ENCODE measurements around the gene ZBTB20.
A peak's percentile ranks its signal among the peaks of the same experiment; 100 is the strongest.

Gene ZBTB20

GRCh38 chr3:114406922-114407321, 740.2 kb downstream of the ZBTB20 start:
- H3K9ac ChIP-seq (ENCODE audit: low read length in 5 of 5): no peak overlapping the region
- H3K9me3 ChIP-seq (ENCODE audit: control insufficient read depth in 5 of 5, low read length in 5 of 5): no peaks in the 10 kb centered on the region
- peaks cover 2 to 29% (median 25%) of the 10 kb centered on the region in 5 donors for H3K4me1 ChIP-seq (ENCODE audit: control insufficient read depth in 5 of 5, insufficient read depth in 5 of 5, low read length in 5 of 5)
- no peaks in the 10 kb centered on the region for H3K36me3 ChIP-seq (ENCODE audit: control insufficient read depth in 5 of 5, insufficient read depth in 5 of 5, low read length in 5 of 5)
- no peaks in the 10 kb centered on the region for H3K27me3 ChIP-seq (ENCODE audit: control insufficient read depth in 5 of 5, insufficient read depth in 4 of 5, low read length in 5 of 5)
- no peak overlapping the region for H3K4me3 ChIP-seq (ENCODE audit: low read depth in 1 of 5, low read length in 5 of 5)
- no peak overlapping the region for H3K27ac ChIP-seq (ENCODE audit: low read depth, low read length)

- H3K4me1 ChIP-seq (ENCODE audit: control insufficient read depth in 5 of 5, insufficient read depth in 5 of 5, low read length in 5 of 5): peaks cover 2 to 23% (median 19%) of the 10 kb centered on the region in 5 donors
- no peaks in the 10 kb centered on the region for H3K9me3 ChIP-seq (ENCODE audit: control insufficient read depth in 5 of 5, low read length in 5 of 5)
- H3K27ac ChIP-seq (ENCODE audit: low read depth, low read length): no peak overlapping the region
- no peak overlapping the region for H3K9ac ChIP-seq (ENCODE audit: low read length in 5 of 5)
- no peaks in the 10 kb centered on the region for H3K27me3 ChIP-seq (ENCODE audit: control insufficient read depth in 5 of 5, insufficient read depth in 4 of 5, low read length in 5 of 5)
- H3K36me3 ChIP-seq (ENCODE audit: control insufficient read depth in 5 of 5, insufficient read depth in 5 of 5, low read length in 5 of 5): no peaks in the 10 kb centered on the region
- no peak overlapping the region for H3K4me3 ChIP-seq (ENCODE audit: low read depth in 1 of 5, low read length in 5 of 5)
These were observed 740.8 kb downstream of the ZBTB20 start for GRCh38 chr3:114406286-114406685.

- no peaks in the 10 kb centered on the region for H3K36me3 ChIP-seq (ENCODE audit: control insufficient read depth in 5 of 5, insufficient read depth in 5 of 5, low read length in 5 of 5)
- H3K27me3 ChIP-seq (ENCODE audit: control insufficient read depth in 5 of 5, insufficient read depth in 4 of 5, low read length in 5 of 5): no peaks in the 10 kb centered on the region
- H3K4me3 ChIP-seq (ENCODE audit: low read depth in 1 of 5, low read length in 5 of 5): no peak overlapping the region
- no peak overlapping the region for H3K27ac ChIP-seq (ENCODE audit: low read depth, low read length)
- H3K9me3 ChIP-seq (ENCODE audit: control insufficient read depth in 5 of 5, low read length in 5 of 5): no peaks in the 10 kb centered on the region
- H3K9ac ChIP-seq (ENCODE audit: low read length in 5 of 5): no peak overlapping the region
- H3K4me1 ChIP-seq (ENCODE audit: control insufficient read depth in 5 of 5, insufficient read depth in 5 of 5, low read length in 5 of 5): peaks cover 0 to 22% (median 14%) of the 10 kb centered on the region in 5 donors
These were observed 741.7 kb downstream of the ZBTB20 start for GRCh38 chr3:114405202-114405990.

- peaks cover 0 to 22% (median 14%) of the 10 kb centered on the region in 5 donors for H3K4me1 ChIP-seq (ENCODE audit: control insufficient read depth in 5 of 5, insufficient read depth in 5 of 5, low read length in 5 of 5)
These were observed 742.5 kb downstream of the ZBTB20 start for GRCh38 chr3:114404590-114404989.

GRCh38 chr3:114402838-114403237, 744.2 kb downstream of the ZBTB20 start:
- Histone ChIP-seq H3K36me3 (ENCODE audit: control insufficient read depth in 5 of 5, insufficient read depth in 5 of 5, low read length in 5 of 5) (no peaks in the 10 kb centered on the region), H3K9ac (ENCODE audit: low read length in 5 of 5) (no peak overlapping the region), H3K9me3 (ENCODE audit: control insufficient read depth in 5 of 5, low read length in 5 of 5) (no peaks in the 10 kb centered on the region), H3K27me3 (ENCODE audit: control insufficient read depth in 5 of 5, insufficient read depth in 4 of 5, low read length in 5 of 5) (no peaks in the 10 kb centered on the region), H3K4me3 (ENCODE audit: low read depth in 1 of 5, low read length in 5 of 5) (no peak overlapping the region), H3K4me1 (ENCODE audit: control insufficient read depth in 5 of 5, insufficient read depth in 5 of 5, low read length in 5 of 5) (peaks cover 0 to 22% (median 14%) of the 10 kb centered on the region in 5 donors), H3K27ac (ENCODE audit: low read depth, low read length) (no peak overlapping the region)

More at GRCh38 chr3:114404590-114404989, 742.5 kb downstream of the ZBTB20 start:
- Histone ChIP-seq H3K27me3 (ENCODE audit: control insufficient read depth in 5 of 5, insufficient read depth in 4 of 5, low read length in 5 of 5) (no peaks in the 10 kb centered on the region), H3K9ac (ENCODE audit: low read length in 5 of 5) (no peak overlapping the region), H3K4me3 (ENCODE audit: low read depth in 1 of 5, low read length in 5 of 5) (no peak overlapping the region), H3K9me3 (ENCODE audit: control insufficient read depth in 5 of 5, low read length in 5 of 5) (no peaks in the 10 kb centered on the region), H3K36me3 (ENCODE audit: control insufficient read depth in 5 of 5, insufficient read depth in 5 of 5, low read length in 5 of 5) (no peaks in the 10 kb centered on the region), H3K27ac (ENCODE audit: low read depth, low read length) (no peak overlapping the region)

GRCh38 chr3:114401346-114401745, 745.7 kb downstream of the ZBTB20 start:
- Histone ChIP-seq H3K9ac (ENCODE audit: low read length in 5 of 5) (no peak overlapping the region), H3K27ac (ENCODE audit: low read depth, low read length) (no peak overlapping the region), H3K4me3 (ENCODE audit: low read depth in 1 of 5, low read length in 5 of 5) (no peak overlapping the region), H3K36me3 (ENCODE audit: control insufficient read depth in 5 of 5, insufficient read depth in 5 of 5, low read length in 5 of 5) (no peaks in the 10 kb centered on the region), H3K27me3 (ENCODE audit: control insufficient read depth in 5 of 5, insufficient read depth in 4 of 5, low read length in 5 of 5) (no peaks in the 10 kb centered on the region), H3K4me1 (ENCODE audit: control insufficient read depth in 5 of 5, insufficient read depth in 5 of 5, low read length in 5 of 5) (peaks cover 0 to 19% (median 12%) of the 10 kb centered on the region in 5 donors), H3K9me3 (ENCODE audit: control insufficient read depth in 5 of 5, low read length in 5 of 5) (no peaks in the 10 kb centered on the region)

- H3K4me1 ChIP-seq (ENCODE audit: control insufficient read depth in 5 of 5, insufficient read depth in 5 of 5, low read length in 5 of 5): peaks cover 0 to 11% (median 4%) of the 10 kb centered on the region in 5 donors
- no peak overlapping the region for H3K9ac ChIP-seq (ENCODE audit: low read length in 5 of 5)
- no peaks in the 10 kb centered on the region for H3K36me3 ChIP-seq (ENCODE audit: control insufficient read depth in 5 of 5, insufficient read depth in 5 of 5, low read length in 5 of 5)
- H3K4me3 ChIP-seq (ENCODE audit: low read depth in 1 of 5, low read length in 5 of 5): no peak overlapping the region
- no peak overlapping the region for H3K27ac ChIP-seq (ENCODE audit: low read depth, low read length)
- no peaks in the 10 kb centered on the region for H3K9me3 ChIP-seq (ENCODE audit: control insufficient read depth in 5 of 5, low read length in 5 of 5)
- no peaks in the 10 kb centered on the region for H3K27me3 ChIP-seq (ENCODE audit: control insufficient read depth in 5 of 5, insufficient read depth in 4 of 5, low read length in 5 of 5)
These were observed 746.7 kb downstream of the ZBTB20 start for GRCh38 chr3:114400371-114400770.

- peaks cover 0 to 19% (median 12%) of the 10 kb centered on the region in 5 donors for H3K4me1 ChIP-seq (ENCODE audit: control insufficient read depth in 5 of 5, insufficient read depth in 5 of 5, low read length in 5 of 5)
- H3K9ac ChIP-seq (ENCODE audit: low read length in 5 of 5): no peak overlapping the region
- H3K27me3 ChIP-seq (ENCODE audit: control insufficient read depth in 5 of 5, insufficient read depth in 4 of 5, low read length in 5 of 5): no peaks in the 10 kb centered on the region
- no peaks in the 10 kb centered on the region for H3K36me3 ChIP-seq (ENCODE audit: control insufficient read depth in 5 of 5, insufficient read depth in 5 of 5, low read length in 5 of 5)
- H3K27ac ChIP-seq (ENCODE audit: low read depth, low read length): no peak overlapping the region
- H3K4me3 ChIP-seq (ENCODE audit: low read depth in 1 of 5, low read length in 5 of 5): no peak overlapping the region
- H3K9me3 ChIP-seq (ENCODE audit: control insufficient read depth in 5 of 5, low read length in 5 of 5): no peaks in the 10 kb centered on the region
These were observed 752.5 kb downstream of the ZBTB20 start for GRCh38 chr3:114394551-114394950.

GRCh38 chr3:114393367-114394072, 753.6 kb downstream of the ZBTB20 start:
- H3K9me3 ChIP-seq (ENCODE audit: control insufficient read depth in 5 of 5, low read length in 5 of 5): no peaks in the 10 kb centered on the region
- H3K27me3 ChIP-seq (ENCODE audit: control insufficient read depth in 5 of 5, insufficient read depth in 4 of 5, low read length in 5 of 5): no peaks in the 10 kb centered on the region
- H3K36me3 ChIP-seq (ENCODE audit: control insufficient read depth in 5 of 5, insufficient read depth in 5 of 5, low read length in 5 of 5): peaks cover 0 to 6% (median 6%) of the 10 kb centered on the region in 5 donors
- H3K9ac ChIP-seq (ENCODE audit: low read length in 5 of 5): no peak overlapping the region
- no peak overlapping the region for H3K4me3 ChIP-seq (ENCODE audit: low read depth in 1 of 5, low read length in 5 of 5)
- H3K27ac ChIP-seq (ENCODE audit: low read depth, low read length): peak overlapping the region; percentile 1
- peaks cover 0 to 19% (median 12%) of the 10 kb centered on the region in 5 donors for H3K4me1 ChIP-seq (ENCODE audit: control insufficient read depth in 5 of 5, insufficient read depth in 5 of 5, low read length in 5 of 5)

- Histone ChIP-seq H3K9me3 (ENCODE audit: control insufficient read depth in 5 of 5, low read length in 5 of 5) (no peaks in the 10 kb centered on the region), H3K4me3 (ENCODE audit: low read depth in 1 of 5, low read length in 5 of 5) (no peak overlapping the region), H3K27ac (ENCODE audit: low read depth, low read length) (no peak overlapping the region), H3K4me1 (ENCODE audit: control insufficient read depth in 5 of 5, insufficient read depth in 5 of 5, low read length in 5 of 5) (peaks cover 0 to 19% (median 12%) of the 10 kb centered on the region in 5 donors), H3K9ac (ENCODE audit: low read length in 5 of 5) (no peak overlapping the region), H3K27me3 (ENCODE audit: control insufficient read depth in 5 of 5, insufficient read depth in 4 of 5, low read length in 5 of 5) (no peaks in the 10 kb centered on the region), H3K36me3 (ENCODE audit: control insufficient read depth in 5 of 5, insufficient read depth in 5 of 5, low read length in 5 of 5) (peaks cover 5 to 12% (median 11%) of the 10 kb centered on the region in 5 donors)
These were observed 754.3 kb downstream of the ZBTB20 start for GRCh38 chr3:114392831-114393230.
